Measurements from ENCODE around the gene RHCG.

The RHCG gene

DNA sequence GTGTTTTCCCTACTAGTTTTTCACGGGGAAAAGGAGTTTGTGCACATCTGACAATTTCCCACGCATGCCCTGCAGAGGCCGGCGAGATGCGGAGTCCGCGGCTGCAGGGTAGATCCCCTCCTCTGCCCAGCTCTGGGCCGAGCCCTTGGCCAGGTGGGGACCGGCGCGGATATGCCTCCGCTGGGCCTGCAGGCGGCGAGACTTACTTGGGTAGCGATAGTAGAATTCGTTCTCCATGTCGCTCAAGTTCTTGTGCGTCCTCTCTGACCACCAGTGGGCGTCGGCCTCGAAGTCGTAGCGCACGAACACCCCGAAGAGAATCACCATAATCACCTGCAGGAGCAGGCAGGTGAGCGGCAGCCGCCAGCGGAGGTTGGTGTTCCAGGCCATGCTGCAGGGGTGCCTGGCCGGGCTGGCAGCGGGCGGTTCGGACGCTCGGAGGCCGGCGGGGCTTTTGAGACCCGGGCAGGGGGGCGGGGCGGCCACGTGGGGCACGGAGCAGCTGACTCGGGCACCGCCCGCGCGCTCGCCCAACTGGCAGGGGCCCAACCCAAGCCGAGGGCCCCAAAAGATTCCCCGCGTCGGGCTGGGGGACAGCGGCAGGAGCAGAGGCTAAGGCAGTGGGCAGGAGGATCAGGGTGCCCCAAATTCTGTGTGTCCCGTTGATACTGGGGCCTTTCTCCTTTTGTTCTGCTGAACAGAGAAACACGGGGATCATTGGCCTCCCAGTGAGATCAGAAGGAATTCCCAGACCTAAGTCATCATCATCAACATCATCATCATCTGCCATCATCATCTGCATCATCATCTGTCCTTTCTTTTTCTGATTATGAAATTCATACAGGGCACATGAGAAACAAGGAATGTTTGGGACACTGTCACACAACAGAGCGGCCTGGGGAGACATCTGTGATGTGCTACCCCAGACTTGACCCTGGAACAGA lies at the start of gene RHCG:
RHCG (minus strand) TSS at position 429 of the 944 bp plus-strand sequence; CDS start at position 390, 39 bp downstream.
- no peaks in the 10 kb centered on the region for H3K9me3 Mint-ChIP-seq
- DNase-seq (ENCODE audit: low spot score in 2 of 2) (no peak), ATAC-seq (peak; percentile 49)
- peaks cover 6% of the 10 kb centered on the region for H3K4me1 Mint-ChIP-seq
- peak within 1 kb of the TSS; percentile 40 for H3K4me3 Mint-ChIP-seq
- no peaks in the 10 kb centered on the region for H3K36me3 Mint-ChIP-seq
- no peak within 1 kb of the TSS for H3K27ac Mint-ChIP-seq

GRCh38 chr15:89543389-89543788 lies 47.0 kb upstream of the RHCG start:
- H3K4me1 Mint-ChIP-seq = no peaks in the 10 kb centered on the region
- peaks cover 4% of the 10 kb centered on the region for H3K9me3 Mint-ChIP-seq
- DNase-seq (ENCODE audit: low spot score in 2 of 2) = no peak
- H3K4me3 Mint-ChIP-seq = no peak overlapping the region
- ATAC-seq = no peak
- no peaks in the 10 kb centered on the region for H3K36me3 Mint-ChIP-seq
- H3K27ac Mint-ChIP-seq = no peak overlapping the region

DNA sequence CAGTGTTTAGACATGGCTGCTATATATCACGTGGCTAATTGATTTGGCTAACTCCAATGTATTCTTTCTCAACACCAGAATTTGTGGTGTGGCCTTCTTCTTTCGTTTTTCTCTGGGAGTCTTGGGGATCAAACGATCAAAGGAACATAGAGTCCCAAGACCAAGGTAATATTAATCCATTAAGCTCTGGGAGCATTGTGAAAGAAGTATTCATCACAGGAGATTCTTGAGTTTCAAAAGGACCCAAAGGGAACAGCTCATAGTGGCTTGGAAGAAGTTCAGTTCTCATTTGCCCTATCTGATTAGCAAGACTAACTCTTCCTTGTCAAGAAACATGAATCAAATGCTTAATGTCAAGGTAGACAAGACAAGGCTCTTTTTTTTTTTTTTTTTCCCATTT lies 46.0 kb upstream of the RHCG start:
- peaks cover 12% of the 10 kb centered on the region for H3K9me3 Mint-ChIP-seq

DNA sequence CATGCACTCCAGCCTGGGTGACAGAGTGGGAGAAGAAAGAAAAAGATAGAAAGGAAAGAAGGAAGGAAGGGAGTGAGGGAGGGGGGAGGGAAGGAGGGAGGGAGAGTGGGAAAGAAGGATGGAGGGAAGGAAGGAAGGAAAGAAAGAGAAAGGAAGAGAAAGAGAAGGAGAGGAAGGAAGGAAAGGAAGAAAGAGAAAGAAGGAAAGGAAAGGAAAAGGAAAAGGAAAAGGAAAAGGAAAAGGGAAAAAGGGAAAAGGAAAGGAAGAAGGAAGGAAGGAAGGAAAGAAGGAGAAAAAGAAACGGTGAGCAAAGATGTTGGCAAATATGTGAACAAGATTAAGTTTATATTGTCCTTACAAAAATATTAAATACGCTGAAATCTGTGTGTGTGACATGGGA lies 42.6 kb upstream of the RHCG start:
- H3K4me3 Mint-ChIP-seq = no peak overlapping the region
- no peak overlapping the region for H3K27ac Mint-ChIP-seq
- H3K36me3 Mint-ChIP-seq = no peaks in the 10 kb centered on the region
- H3K9me3 Mint-ChIP-seq = peaks cover 12% of the 10 kb centered on the region
- DNase-seq (ENCODE audit: low spot score in 2 of 2) (no peak), ATAC-seq (no peak)
- no peaks in the 10 kb centered on the region for H3K4me1 Mint-ChIP-seq

More for the DNA sequence above, 46.0 kb upstream of the RHCG start:
- no peak overlapping the region for H3K4me3 Mint-ChIP-seq
- DNase-seq (ENCODE audit: low spot score in 2 of 2) (no peak), ATAC-seq (no peak)
- H3K4me1 Mint-ChIP-seq = no peaks in the 10 kb centered on the region
- no peaks in the 10 kb centered on the region for H3K36me3 Mint-ChIP-seq
- no peak overlapping the region for H3K27ac Mint-ChIP-seq

- no peak overlapping the region for H3K27ac Mint-ChIP-seq
- no peak overlapping the region for H3K4me3 Mint-ChIP-seq
- H3K9me3 Mint-ChIP-seq = peaks cover 11% of the 10 kb centered on the region
- no peaks in the 10 kb centered on the region for H3K36me3 Mint-ChIP-seq
- no peak for DNase-seq (ENCODE audit: low spot score in 2 of 2)
- ATAC-seq = no peak
- H3K4me1 Mint-ChIP-seq = no peaks in the 10 kb centered on the region
Observed at GRCh38 chr15:89533861-89534544, 37.6 kb upstream of the RHCG start.

GRCh38 chr15:89531796-89532537 lies 35.6 kb upstream of the RHCG start:
- DNase-seq (ENCODE audit: low spot score in 2 of 2) (no peak), ATAC-seq (no peak)
- Mint-ChIP-seq H3K4me1 (no peaks in the 10 kb centered on the region), H3K36me3 (no peaks in the 10 kb centered on the region), H3K9me3 (no peaks in the 10 kb centered on the region), H3K27ac (no peak overlapping the region), H3K4me3 (no peak overlapping the region)

GRCh38 chr15:89530976-89531375 lies 34.6 kb upstream of the RHCG start:
- DNase-seq (ENCODE audit: low spot score in 2 of 2) (no peak), ATAC-seq (no peak)
- Mint-ChIP-seq H3K4me1 (no peaks in the 10 kb centered on the region), H3K36me3 (no peaks in the 10 kb centered on the region), H3K4me3 (no peak overlapping the region), H3K9me3 (no peaks in the 10 kb centered on the region), H3K27ac (no peak overlapping the region)

- no peak for DNase-seq (ENCODE audit: low spot score in 2 of 2)
- Mint-ChIP-seq H3K36me3 (no peaks in the 10 kb centered on the region), H3K27ac (no peak overlapping the region), H3K4me1 (no peaks in the 10 kb centered on the region), H3K9me3 (no peaks in the 10 kb centered on the region), H3K4me3 (no peak overlapping the region)
- ATAC-seq = no peak
Observed at GRCh38 chr15:89528757-89529352, 32.5 kb upstream of the RHCG start.

GRCh38 chr15:89526601-89527441 lies 30.4 kb upstream of the RHCG start:
- ATAC-seq (peak; percentile 29), DNase-seq (ENCODE audit: low spot score in 2 of 2) (no peak)
- Mint-ChIP-seq H3K4me3 (no peak overlapping the region), H3K9me3 (no peaks in the 10 kb centered on the region), H3K4me1 (no peaks in the 10 kb centered on the region), H3K36me3 (no peaks in the 10 kb centered on the region), H3K27ac (no peak overlapping the region)

DNA sequence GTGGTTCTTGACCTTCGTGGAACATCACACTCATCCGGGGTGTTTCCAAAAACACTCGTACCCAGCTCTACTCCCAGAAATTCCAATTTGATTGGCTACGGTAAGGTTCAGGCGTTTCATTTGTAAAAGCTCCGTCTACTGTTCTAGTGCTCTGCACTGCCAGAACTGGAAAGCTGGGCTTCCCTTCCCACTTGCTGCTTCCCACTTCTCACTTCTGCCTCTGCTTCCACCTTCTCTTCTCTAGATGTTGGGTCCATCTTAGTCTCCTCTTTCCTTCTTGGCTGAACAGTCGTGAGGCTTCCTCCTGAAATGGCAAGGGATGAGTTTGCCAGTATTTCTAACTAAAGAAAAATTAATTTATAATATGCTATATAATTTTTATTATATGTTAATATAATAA lies 29.8 kb upstream of the RHCG start:
- Mint-ChIP-seq H3K9me3 (no peaks in the 10 kb centered on the region), H3K4me1 (no peaks in the 10 kb centered on the region), H3K36me3 (no peaks in the 10 kb centered on the region), H3K4me3 (no peak overlapping the region), H3K27ac (no peak overlapping the region)
- no peak for ATAC-seq
- DNase-seq (ENCODE audit: low spot score in 2 of 2) = no peak

DNA sequence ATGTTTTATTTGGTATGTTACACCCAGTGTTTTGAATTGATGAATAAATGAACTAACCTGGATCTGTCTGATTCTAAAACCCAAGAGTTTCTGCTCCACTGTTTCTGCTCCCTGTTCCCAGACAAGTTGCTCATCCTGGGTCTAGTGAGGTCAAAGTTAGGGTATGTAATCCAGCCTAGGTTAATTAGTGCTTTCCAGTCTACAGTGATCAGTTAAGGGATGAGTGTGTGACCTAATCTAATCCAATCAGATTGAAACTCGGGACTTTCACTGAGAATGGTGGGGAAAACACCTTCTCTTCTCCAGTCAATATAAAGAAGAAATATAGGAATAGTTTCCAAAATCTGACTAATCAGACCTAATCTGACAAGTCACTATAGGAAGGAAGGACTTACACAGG lies 27.8 kb upstream of the RHCG start:
- ATAC-seq (no peak), DNase-seq (ENCODE audit: low spot score in 2 of 2) (no peak)
- Mint-ChIP-seq H3K9me3 (no peaks in the 10 kb centered on the region), H3K36me3 (no peaks in the 10 kb centered on the region), H3K4me1 (no peaks in the 10 kb centered on the region), H3K27ac (no peak overlapping the region), H3K4me3 (no peak overlapping the region)

- Mint-ChIP-seq H3K4me1 (no peaks in the 10 kb centered on the region), H3K9me3 (no peaks in the 10 kb centered on the region), H3K4me3 (no peak overlapping the region), H3K36me3 (no peaks in the 10 kb centered on the region), H3K27ac (no peak overlapping the region)
- ATAC-seq = peak; percentile 11
- DNase-seq (ENCODE audit: low spot score in 2 of 2) = no peak
Observed at GRCh38 chr15:89523101-89523500, 26.7 kb upstream of the RHCG start.

DNA sequence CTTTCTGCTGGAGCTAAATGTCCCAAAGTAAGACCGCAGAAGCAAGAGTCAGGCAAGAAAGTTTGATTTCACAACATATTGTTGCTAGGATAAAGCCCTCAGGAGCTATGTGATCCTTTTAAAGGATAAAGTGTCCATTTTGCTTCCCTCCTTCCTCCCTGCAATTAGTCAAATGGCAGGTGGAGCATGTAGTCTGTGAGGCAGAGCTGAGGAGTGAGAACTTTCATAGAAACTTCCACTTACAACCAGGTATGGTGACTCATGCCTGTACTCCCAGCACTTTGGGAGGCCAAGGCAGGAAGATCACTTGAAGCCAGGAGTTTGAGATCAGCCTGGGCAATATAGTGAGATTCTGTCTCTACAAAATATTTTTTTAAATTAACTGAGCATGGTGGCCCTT lies 25.2 kb upstream of the RHCG start:
- Mint-ChIP-seq H3K4me3 (no peak overlapping the region), H3K27ac (no peak overlapping the region), H3K9me3 (no peaks in the 10 kb centered on the region), H3K36me3 (no peaks in the 10 kb centered on the region), H3K4me1 (no peaks in the 10 kb centered on the region)
- no peak for DNase-seq (ENCODE audit: low spot score in 2 of 2)
- no peak for ATAC-seq

- no peak overlapping the region for H3K27ac Mint-ChIP-seq
- H3K4me3 Mint-ChIP-seq = no peak overlapping the region
- H3K36me3 Mint-ChIP-seq = no peaks in the 10 kb centered on the region
- no peaks in the 10 kb centered on the region for H3K9me3 Mint-ChIP-seq
- H3K4me1 Mint-ChIP-seq = no peaks in the 10 kb centered on the region
- ATAC-seq = no peak
- no peak for DNase-seq (ENCODE audit: low spot score in 2 of 2)
Observed at GRCh38 chr15:89515477-89515876, 19.1 kb upstream of the RHCG start.

All from stimulated activated effector memory CD8-positive, alpha-beta T cell treated with anti-CD3 and anti-CD28 coated beads, Interleukin-12 subunit alpha, Interleukin-12 subunit beta, amount 100 ng/mL, for 72 hours (primary cell).